ENCODE measurements around the gene PTPRN2. TPM values are rescaled to one million over a fixed set of nuclear protein-coding genes. Genes with fewer than 3 reads are reported as not detected.

The PTPRN2 gene
- total and polyA plus RNA-seq, 2 donors (not counting 1 experiment from before 2014, with no cell fraction given) = 0.54 to 1.2 TPM

- DNase-seq (ENCODE audit: low read depth in 2 of 2) = no peak
- no peak overlapping the region for H3K9ac ChIP-seq (ENCODE audit: insufficient read depth, low read length)
- no peaks in the 10 kb centered on the region for H3K27me3 ChIP-seq (ENCODE audit: control insufficient read depth, insufficient read depth, low read length)
- H4K20me1 ChIP-seq (ENCODE audit: control insufficient read depth, extremely low read depth, insufficient read depth, low read length) = no peaks in the 10 kb centered on the region
- no peak overlapping the region for H3K4me3 ChIP-seq (replicated peaks in 1 of 4; ENCODE audit: control extremely low read depth in 1 of 4, insufficient read depth in 1 of 4, low read depth in 3 of 4, low read length in 4 of 4)
- H3K79me2 ChIP-seq (ENCODE audit: control insufficient read depth, insufficient read depth, low read length) = no peaks in the 10 kb centered on the region
- TF ChIP-seq CTCF (conservative IDR thresholded peaks at IDR 0.05 in 1 of 2, IDR thresholded peaks at IDR 0.05 in 1 of 2; ENCODE audit: low read depth in 1 of 2, low read length in 2 of 2) (no peak), EZH2 (IDR thresholded peaks at IDR 0.05; ENCODE audit: low read length, missing control alignments) (no peak)
- H3K4me2 ChIP-seq (ENCODE audit: extremely low read depth, insufficient read depth, low read length) = no peak overlapping the region
- H2AFZ ChIP-seq (ENCODE audit: low read length) = no peak overlapping the region
- H3K27ac ChIP-seq (ENCODE audit: insufficient read depth, low read length) = no peak overlapping the region
- no peaks in the 10 kb centered on the region for H3K9me3 ChIP-seq (ENCODE audit: control insufficient read depth, insufficient read depth, low read depth, low read length)
- no peaks in the 10 kb centered on the region for H3K4me1 ChIP-seq (ENCODE audit: control insufficient read depth, extremely low read depth, insufficient read depth, low read length)
- no peaks in the 10 kb centered on the region for H3K36me3 ChIP-seq (ENCODE audit: control insufficient read depth, insufficient read depth, low read length)
These were observed 936.1 kb downstream of the PTPRN2 start for GRCh38 chr7:157651366-157652160.

GRCh38 chr7:157650801-157651200 lies 936.8 kb downstream of the PTPRN2 start:
- Histone ChIP-seq H3K4me1 (ENCODE audit: control insufficient read depth, extremely low read depth, insufficient read depth, low read length) (no peaks in the 10 kb centered on the region), H3K27ac (ENCODE audit: insufficient read depth, low read length) (no peak overlapping the region), H3K4me3 (replicated peaks in 1 of 4; ENCODE audit: control extremely low read depth in 1 of 4, insufficient read depth in 1 of 4, low read depth in 3 of 4, low read length in 4 of 4) (no peak overlapping the region), H3K36me3 (ENCODE audit: control insufficient read depth, insufficient read depth, low read length) (no peaks in the 10 kb centered on the region), H3K4me2 (ENCODE audit: extremely low read depth, insufficient read depth, low read length) (no peak overlapping the region), H3K27me3 (ENCODE audit: control insufficient read depth, insufficient read depth, low read length) (no peaks in the 10 kb centered on the region), H3K9ac (ENCODE audit: insufficient read depth, low read length) (no peak overlapping the region), H2AFZ (ENCODE audit: low read length) (no peak overlapping the region), H4K20me1 (ENCODE audit: control insufficient read depth, extremely low read depth, insufficient read depth, low read length) (no peaks in the 10 kb centered on the region), H3K9me3 (ENCODE audit: control insufficient read depth, insufficient read depth, low read depth, low read length) (no peaks in the 10 kb centered on the region), H3K79me2 (ENCODE audit: control insufficient read depth, insufficient read depth, low read length) (no peaks in the 10 kb centered on the region)
- DNase-seq (ENCODE audit: low read depth in 2 of 2) = no peak
- TF ChIP-seq CTCF (conservative IDR thresholded peaks at IDR 0.05 in 1 of 2, IDR thresholded peaks at IDR 0.05 in 1 of 2; ENCODE audit: low read depth in 1 of 2, low read length in 2 of 2) (no peak), EZH2 (IDR thresholded peaks at IDR 0.05; ENCODE audit: low read length, missing control alignments) (no peak)

DNA sequence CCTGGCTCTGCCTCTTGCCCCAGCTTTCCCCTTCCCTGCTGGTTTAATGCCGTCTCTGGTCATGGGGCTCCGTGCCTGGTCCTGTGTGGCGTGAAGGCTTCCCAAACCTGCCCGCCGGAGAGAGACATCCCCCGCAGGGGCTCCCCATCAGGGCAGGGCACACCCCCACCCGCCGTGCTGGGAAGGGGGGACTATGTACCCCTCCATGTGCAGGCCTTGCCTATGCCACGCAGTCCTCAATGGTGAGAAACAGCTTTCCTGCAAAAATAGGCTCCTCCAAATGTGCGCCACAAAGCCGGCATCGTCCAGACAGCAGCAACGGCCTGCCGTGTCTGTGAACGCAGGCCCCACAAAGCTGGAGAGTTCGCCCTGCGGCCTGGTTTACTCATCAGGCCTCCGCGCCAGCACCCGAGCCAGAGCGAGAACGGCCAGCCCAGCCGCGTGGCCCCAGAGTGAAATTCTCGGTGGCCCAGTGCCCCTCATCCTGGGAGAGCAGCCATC lies 937.4 kb downstream of the PTPRN2 start:
- Histone ChIP-seq H4K20me1 (ENCODE audit: control insufficient read depth, extremely low read depth, insufficient read depth, low read length) (no peaks in the 10 kb centered on the region), H3K4me2 (ENCODE audit: extremely low read depth, insufficient read depth, low read length) (no peak overlapping the region), H3K27ac (ENCODE audit: insufficient read depth, low read length) (no peak overlapping the region), H3K36me3 (ENCODE audit: control insufficient read depth, insufficient read depth, low read length) (no peaks in the 10 kb centered on the region), H3K27me3 (ENCODE audit: control insufficient read depth, insufficient read depth, low read length) (no peaks in the 10 kb centered on the region), H3K9me3 (ENCODE audit: control insufficient read depth, insufficient read depth, low read depth, low read length) (no peaks in the 10 kb centered on the region), H3K79me2 (ENCODE audit: control insufficient read depth, insufficient read depth, low read length) (no peaks in the 10 kb centered on the region), H3K9ac (ENCODE audit: insufficient read depth, low read length) (no peak overlapping the region), H2AFZ (ENCODE audit: low read length) (no peak overlapping the region), H3K4me1 (ENCODE audit: control insufficient read depth, extremely low read depth, insufficient read depth, low read length) (no peaks in the 10 kb centered on the region), H3K4me3 (replicated peaks in 1 of 4; ENCODE audit: control extremely low read depth in 1 of 4, insufficient read depth in 1 of 4, low read depth in 3 of 4, low read length in 4 of 4) (no peak overlapping the region)
- TF ChIP-seq EZH2 (IDR thresholded peaks at IDR 0.05; ENCODE audit: low read length, missing control alignments) (no peak), CTCF (conservative IDR thresholded peaks at IDR 0.05 in 1 of 2, IDR thresholded peaks at IDR 0.05 in 1 of 2; ENCODE audit: low read depth in 1 of 2, low read length in 2 of 2) (no peak)
- no peak for DNase-seq (ENCODE audit: low read depth in 2 of 2)

Measured in fibroblast of lung (primary cell).